ENCODE data around the gene LRTM1. TPM values are rescaled to one million over a fixed set of nuclear protein-coding genes. Genes with fewer than 3 reads are reported as not detected.

Gene LRTM1
- not detected for polyA plus RNA-seq (2013, experiment 1 of 2)
- polyA plus RNA-seq (2013, experiment 2 of 2): not detected

DNA sequence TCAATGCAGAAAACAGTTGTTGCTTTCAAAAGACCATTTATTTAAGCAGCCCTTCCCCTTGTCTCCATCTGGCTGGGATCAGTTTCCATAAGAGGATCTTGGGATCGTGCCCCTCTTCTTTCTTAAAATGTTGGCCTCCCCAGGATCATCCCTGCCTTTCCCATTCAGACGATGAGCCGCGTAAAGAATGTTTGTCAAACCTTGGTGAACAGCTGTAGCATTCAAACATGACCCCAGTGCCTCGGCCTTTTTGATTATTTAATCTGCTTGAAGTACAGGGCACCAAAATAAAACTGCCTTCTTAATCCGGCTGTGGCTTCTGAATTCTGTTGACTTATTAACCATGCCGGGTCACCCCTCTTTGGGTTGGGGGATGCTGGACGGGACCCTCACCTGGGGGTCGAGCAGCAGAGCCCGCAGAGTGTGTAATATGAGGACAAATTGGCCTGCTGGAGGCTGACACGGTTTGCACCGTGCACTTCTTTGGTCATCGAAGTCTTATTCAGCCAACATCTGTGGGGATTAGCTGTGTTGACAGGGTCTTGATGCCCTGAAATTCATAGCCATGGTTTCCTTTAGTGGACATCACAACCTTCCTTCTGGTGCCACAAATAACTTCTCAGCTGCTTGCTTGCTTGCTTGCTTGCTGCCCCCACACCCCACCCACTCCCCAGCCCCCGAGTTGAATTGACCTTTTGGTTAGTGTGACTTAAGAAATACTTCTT, at the start of gene LRTM1:
Gene LRTM1, minus strand, starts transcription at position 14 of the 725 bp plus-strand sequence. CDS start 148 bp downstream, outside the sequence.
- WGBS, 2 experiments (ENCODE audit: insufficient coverage in 2 of 2): 93 to 94% methylated on average over 13 of the region's 14 CpGs
- Histone ChIP-seq H3K4me1 (ENCODE audit: control insufficient read depth, insufficient read depth, low read length, poor library complexity, severe bottlenecking) (peaks cover 3% of the 10 kb centered on the region), H3K27ac (ENCODE audit: low read depth, low read length, severe bottlenecking) (peak within 1 kb of the TSS; percentile 69), H3K9me3 (ENCODE audit: control insufficient read depth, low read length) (no peaks in the 10 kb centered on the region), H3K36me3 (ENCODE audit: control insufficient read depth, insufficient read depth, low read length) (no peaks in the 10 kb centered on the region), H3K4me3 (ENCODE audit: extremely low read depth, insufficient read depth, low read length, poor library complexity, severe bottlenecking) (no peak within 1 kb of the TSS)

GRCh38 chr3:54977439-54977838, 49.6 kb upstream of the LRTM1 start:
- H3K4me1 ChIP-seq (ENCODE audit: control insufficient read depth, insufficient read depth, low read length, poor library complexity, severe bottlenecking): no peaks in the 10 kb centered on the region
- H3K9me3 ChIP-seq (ENCODE audit: control insufficient read depth, low read length): peaks cover 5% of the 10 kb centered on the region
- no peaks in the 10 kb centered on the region for H3K36me3 ChIP-seq (ENCODE audit: control insufficient read depth, insufficient read depth, low read length)
- WGBS, 2 experiments (ENCODE audit: insufficient coverage in 2 of 2): no CpG with 5 or more reads among the region's 1 CpG
- H3K27ac ChIP-seq (ENCODE audit: low read depth, low read length, severe bottlenecking): no peak overlapping the region
- H3K4me3 ChIP-seq (ENCODE audit: extremely low read depth, insufficient read depth, low read length, poor library complexity, severe bottlenecking): no peak overlapping the region

- Histone ChIP-seq H3K4me1 (ENCODE audit: control insufficient read depth, insufficient read depth, low read length, poor library complexity, severe bottlenecking) (peaks cover 22% of the 10 kb centered on the region), H3K27ac (ENCODE audit: low read depth, low read length, severe bottlenecking) (no peak overlapping the region), H3K4me3 (ENCODE audit: extremely low read depth, insufficient read depth, low read length, poor library complexity, severe bottlenecking) (no peak overlapping the region), H3K36me3 (ENCODE audit: control insufficient read depth, insufficient read depth, low read length) (no peaks in the 10 kb centered on the region), H3K9me3 (ENCODE audit: control insufficient read depth, low read length) (no peaks in the 10 kb centered on the region)
- 86% methylated on average over 1 of the region's 1 CpG; no CpG with 5 or more reads in 1 of the 2 experiments for WGBS, 2 experiments (ENCODE audit: insufficient coverage in 2 of 2)
Measured at GRCh38 chr3:54970895-54971294, 43.0 kb upstream of the LRTM1 start.

- no peaks in the 10 kb centered on the region for H3K36me3 ChIP-seq (ENCODE audit: control insufficient read depth, insufficient read depth, low read length)
- no peak overlapping the region for H3K4me3 ChIP-seq (ENCODE audit: extremely low read depth, insufficient read depth, low read length, poor library complexity, severe bottlenecking)
- 71 to 92% methylated on average over 1 to 2 of the region's 3 CpGs for WGBS, 2 experiments (ENCODE audit: insufficient coverage in 2 of 2)
- H3K9me3 ChIP-seq (ENCODE audit: control insufficient read depth, low read length): no peaks in the 10 kb centered on the region
- H3K4me1 ChIP-seq (ENCODE audit: control insufficient read depth, insufficient read depth, low read length, poor library complexity, severe bottlenecking): peaks cover 34% of the 10 kb centered on the region
- H3K27ac ChIP-seq (ENCODE audit: low read depth, low read length, severe bottlenecking): no peak overlapping the region
Measured at GRCh38 chr3:54969652-54970051, 41.8 kb upstream of the LRTM1 start.

DNA sequence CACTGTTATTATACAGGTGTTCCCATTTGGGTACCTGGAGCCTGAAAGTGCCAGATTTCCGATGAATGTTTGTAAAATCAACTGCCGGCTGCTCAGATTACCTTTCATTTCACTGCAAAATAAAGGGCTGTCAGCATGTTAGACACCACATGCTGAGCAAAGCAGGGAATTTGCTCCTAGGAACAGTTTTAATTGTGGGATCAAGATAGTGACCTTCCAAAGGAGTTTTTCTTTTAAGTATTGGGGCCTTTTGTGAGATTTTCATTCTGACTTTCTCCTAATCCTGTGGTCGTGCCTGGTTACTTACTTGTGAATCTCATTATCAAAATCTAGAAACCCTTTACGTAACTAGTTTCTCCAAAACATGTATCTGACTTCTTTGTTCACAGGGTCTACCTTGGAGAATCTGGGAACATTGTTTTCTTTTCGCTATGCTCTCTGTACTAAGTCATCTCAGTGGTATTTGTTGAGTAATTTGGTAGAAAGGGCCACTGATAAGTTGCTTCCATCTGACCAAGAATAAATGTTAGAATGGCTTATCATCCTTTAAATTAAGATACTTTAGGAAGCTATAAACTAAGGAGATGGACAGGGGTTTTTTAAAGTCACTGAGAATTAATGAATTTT, 40.8 kb upstream of the LRTM1 start:
- H3K27ac ChIP-seq (ENCODE audit: low read depth, low read length, severe bottlenecking): peak overlapping the region; percentile 59

GRCh38 chr3:54967731-54968161, 39.9 kb upstream of the LRTM1 start:
- Histone ChIP-seq H3K9me3 (ENCODE audit: control insufficient read depth, low read length) (no peaks in the 10 kb centered on the region), H3K4me1 (ENCODE audit: control insufficient read depth, insufficient read depth, low read length, poor library complexity, severe bottlenecking) (peaks cover 34% of the 10 kb centered on the region), H3K4me3 (ENCODE audit: extremely low read depth, insufficient read depth, low read length, poor library complexity, severe bottlenecking) (no peak overlapping the region), H3K27ac (ENCODE audit: low read depth, low read length, severe bottlenecking) (no peak overlapping the region), H3K36me3 (ENCODE audit: control insufficient read depth, insufficient read depth, low read length) (no peaks in the 10 kb centered on the region)
- WGBS, 2 experiments (ENCODE audit: insufficient coverage in 2 of 2): no CpG with 5 or more reads among the region's 1 CpG

More for the DNA sequence above, 40.8 kb upstream of the LRTM1 start:
- no peak overlapping the region for H3K4me3 ChIP-seq (ENCODE audit: extremely low read depth, insufficient read depth, low read length, poor library complexity, severe bottlenecking)
- H3K36me3 ChIP-seq (ENCODE audit: control insufficient read depth, insufficient read depth, low read length): no peaks in the 10 kb centered on the region
- peaks cover 34% of the 10 kb centered on the region for H3K4me1 ChIP-seq (ENCODE audit: control insufficient read depth, insufficient read depth, low read length, poor library complexity, severe bottlenecking)
- WGBS, 2 experiments (ENCODE audit: insufficient coverage in 2 of 2): 60 to 76% methylated on average over 2 to 4 of the region's 5 CpGs
- H3K9me3 ChIP-seq (ENCODE audit: control insufficient read depth, low read length): no peaks in the 10 kb centered on the region

- no peak overlapping the region for H3K27ac ChIP-seq (ENCODE audit: low read depth, low read length, severe bottlenecking)
Measured at GRCh38 chr3:54966979-54967378, 39.1 kb upstream of the LRTM1 start.

DNA sequence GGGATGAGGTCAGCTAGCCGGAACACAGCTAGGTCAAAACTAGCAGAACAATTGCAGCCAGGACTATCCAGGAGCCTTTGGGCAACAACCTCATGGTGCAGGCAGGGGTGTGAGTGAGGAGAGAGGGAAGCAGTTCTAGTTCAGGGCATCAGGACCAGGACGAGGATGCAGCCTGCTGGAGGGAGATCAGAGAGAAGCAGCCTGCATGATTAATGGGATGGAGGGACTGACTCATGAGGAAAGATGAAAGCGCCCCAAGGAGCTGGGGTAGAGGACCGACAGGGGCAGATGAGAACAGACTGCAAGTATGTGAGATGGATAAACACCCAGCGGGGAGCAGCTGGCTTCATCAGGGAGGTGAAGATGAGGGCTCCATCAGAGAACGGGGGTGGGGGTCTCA, 37.9 kb upstream of the LRTM1 start:
- peaks cover 34% of the 10 kb centered on the region for H3K4me1 ChIP-seq (ENCODE audit: control insufficient read depth, insufficient read depth, low read length, poor library complexity, severe bottlenecking)
- 73 to 76% methylated on average over 6 of the region's 6 CpGs for WGBS, 2 experiments (ENCODE audit: insufficient coverage in 2 of 2)
- no peak overlapping the region for H3K4me3 ChIP-seq (ENCODE audit: extremely low read depth, insufficient read depth, low read length, poor library complexity, severe bottlenecking)
- no peak overlapping the region for H3K27ac ChIP-seq (ENCODE audit: low read depth, low read length, severe bottlenecking)
- no peaks in the 10 kb centered on the region for H3K36me3 ChIP-seq (ENCODE audit: control insufficient read depth, insufficient read depth, low read length)
- H3K9me3 ChIP-seq (ENCODE audit: control insufficient read depth, low read length): no peaks in the 10 kb centered on the region

More at GRCh38 chr3:54966979-54967378, 39.1 kb upstream of the LRTM1 start:
- no peak overlapping the region for H3K4me3 ChIP-seq (ENCODE audit: extremely low read depth, insufficient read depth, low read length, poor library complexity, severe bottlenecking)
- 90 to 92% methylated on average over 4 to 6 of the region's 6 CpGs for WGBS, 2 experiments (ENCODE audit: insufficient coverage in 2 of 2)
- no peaks in the 10 kb centered on the region for H3K36me3 ChIP-seq (ENCODE audit: control insufficient read depth, insufficient read depth, low read length)
- H3K4me1 ChIP-seq (ENCODE audit: control insufficient read depth, insufficient read depth, low read length, poor library complexity, severe bottlenecking): peaks cover 34% of the 10 kb centered on the region
- no peaks in the 10 kb centered on the region for H3K9me3 ChIP-seq (ENCODE audit: control insufficient read depth, low read length)

DNA sequence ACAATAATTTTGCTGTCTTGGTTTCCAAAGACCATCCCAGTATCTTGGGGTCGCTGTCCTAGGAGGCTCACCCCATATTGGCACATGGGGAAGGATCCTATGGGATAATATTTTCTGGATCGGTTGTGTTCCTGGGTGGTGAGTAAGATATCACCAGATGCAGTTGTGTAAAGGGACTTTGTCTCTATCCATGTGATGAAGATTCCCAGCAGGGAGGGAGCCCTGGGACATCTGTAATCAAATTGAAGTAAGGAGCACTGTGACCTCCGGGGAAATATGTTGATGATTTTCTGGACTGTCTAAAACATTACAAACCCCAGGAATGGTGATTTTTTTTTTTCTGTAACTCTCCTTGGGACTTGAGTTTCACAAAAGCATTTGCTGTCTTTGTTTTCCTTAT, 36.2 kb upstream of the LRTM1 start:
- H3K4me3 ChIP-seq (ENCODE audit: extremely low read depth, insufficient read depth, low read length, poor library complexity, severe bottlenecking): no peak overlapping the region
- H3K36me3 ChIP-seq (ENCODE audit: control insufficient read depth, insufficient read depth, low read length): no peaks in the 10 kb centered on the region
- no peaks in the 10 kb centered on the region for H3K9me3 ChIP-seq (ENCODE audit: control insufficient read depth, low read length)
- peaks cover 33% of the 10 kb centered on the region for H3K4me1 ChIP-seq (ENCODE audit: control insufficient read depth, insufficient read depth, low read length, poor library complexity, severe bottlenecking)
- no peak overlapping the region for H3K27ac ChIP-seq (ENCODE audit: low read depth, low read length, severe bottlenecking)
- WGBS, 2 experiments (ENCODE audit: insufficient coverage in 2 of 2): 85 to 95% methylated on average over 3 of the region's 3 CpGs

- Histone ChIP-seq H3K27ac (ENCODE audit: low read depth, low read length, severe bottlenecking) (no peak overlapping the region), H3K4me3 (ENCODE audit: extremely low read depth, insufficient read depth, low read length, poor library complexity, severe bottlenecking) (no peak overlapping the region)
- WGBS, 2 experiments (ENCODE audit: insufficient coverage in 2 of 2): 72 to 86% methylated on average over 2 of the region's 4 CpGs
Measured at GRCh38 chr3:54963641-54964040, 35.8 kb upstream of the LRTM1 start.

GRCh38 chr3:54962200-54962599, 34.3 kb upstream of the LRTM1 start:
- Histone ChIP-seq H3K4me1 (ENCODE audit: control insufficient read depth, insufficient read depth, low read length, poor library complexity, severe bottlenecking) (peaks cover 15% of the 10 kb centered on the region), H3K9me3 (ENCODE audit: control insufficient read depth, low read length) (no peaks in the 10 kb centered on the region), H3K4me3 (ENCODE audit: extremely low read depth, insufficient read depth, low read length, poor library complexity, severe bottlenecking) (no peak overlapping the region), H3K27ac (ENCODE audit: low read depth, low read length, severe bottlenecking) (no peak overlapping the region), H3K36me3 (ENCODE audit: control insufficient read depth, insufficient read depth, low read length) (no peaks in the 10 kb centered on the region)
- WGBS, 2 experiments (ENCODE audit: insufficient coverage in 2 of 2): 86 to 100% methylated on average over 1 to 2 of the region's 2 CpGs

More at GRCh38 chr3:54963641-54964040, 35.8 kb upstream of the LRTM1 start:
- H3K36me3 ChIP-seq (ENCODE audit: control insufficient read depth, insufficient read depth, low read length): no peaks in the 10 kb centered on the region
- peaks cover 28% of the 10 kb centered on the region for H3K4me1 ChIP-seq (ENCODE audit: control insufficient read depth, insufficient read depth, low read length, poor library complexity, severe bottlenecking)
- no peaks in the 10 kb centered on the region for H3K9me3 ChIP-seq (ENCODE audit: control insufficient read depth, low read length)
